Stimulated activated CD8-positive, alpha-beta memory T cell treated with anti-CD3 and anti-CD28 coated beads, Interleukin-15, amount 100 ng/mL, for 48 hours (primary cell): Measurements from ENCODE around the gene TMEM144.
"Not testable (repeated sequence)": the region's sequence is repeated elsewhere in the genome, so short reads cannot be mapped to it uniquely, and the experiment has no call there.

ENCODE experiments used
- DNase-seq, 2 donors: peaks; one replicate each; pipeline ENCODE4 v3.0.0-alpha.2; 2020; ENCODE audit warnings: low read depth in 2 of 2

TMEM144 gene

DNA sequence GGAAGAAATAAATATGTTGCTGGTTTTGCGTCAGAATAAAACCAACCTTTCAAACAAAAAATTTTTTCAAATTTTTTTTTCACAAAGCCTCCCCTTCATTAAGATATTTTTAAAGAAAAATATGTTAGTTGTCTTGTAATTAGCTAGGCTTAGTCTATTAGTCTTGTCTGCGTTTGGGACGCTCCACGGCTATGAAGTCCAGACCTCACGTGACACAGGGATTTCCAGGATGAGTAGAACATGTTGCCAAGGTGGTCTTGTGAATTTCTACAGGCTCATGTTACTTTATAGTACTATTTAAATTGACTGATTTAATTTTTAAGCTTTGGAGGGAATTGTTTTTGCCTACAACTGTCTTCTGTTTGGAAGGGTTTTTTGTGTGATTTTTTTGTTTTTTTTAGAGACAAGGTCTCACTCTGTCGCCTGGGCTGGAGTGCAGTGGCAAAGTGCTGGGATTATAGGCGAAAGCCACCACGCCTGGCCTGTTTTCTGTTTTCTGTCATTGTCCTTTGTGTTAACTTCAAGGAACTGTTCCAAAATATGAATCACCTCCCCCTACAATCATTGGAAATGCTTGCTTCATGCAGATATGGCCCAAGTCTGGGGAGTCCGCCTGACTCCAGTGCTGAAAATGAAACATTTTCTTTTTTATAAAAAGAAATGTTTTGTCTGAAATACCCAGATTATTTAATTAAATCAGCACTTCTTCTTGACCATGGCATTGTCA is 26.2 kb downstream of the TMEM144 start:
- no peak for DNase-seq

DNA sequence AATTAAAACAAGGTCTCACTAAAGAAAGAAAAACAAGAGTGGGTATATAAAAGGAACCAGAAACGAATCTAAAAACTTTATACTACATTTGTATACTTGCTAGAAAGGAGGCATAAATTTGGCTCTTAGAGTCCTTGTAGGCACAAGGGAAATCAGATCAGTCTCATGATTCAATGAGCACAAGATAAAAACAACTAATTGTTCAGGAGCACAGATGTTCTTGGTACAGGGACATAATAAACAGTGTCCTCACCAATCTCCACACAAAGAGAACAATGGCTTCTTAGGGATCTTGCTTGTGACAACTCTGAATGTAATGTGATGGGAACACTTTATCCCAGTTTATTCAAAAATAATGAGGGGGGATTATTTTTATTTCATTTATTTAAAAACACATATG is 28.3 kb downstream of the TMEM144 start:
- DNase-seq, result no peak

DNA sequence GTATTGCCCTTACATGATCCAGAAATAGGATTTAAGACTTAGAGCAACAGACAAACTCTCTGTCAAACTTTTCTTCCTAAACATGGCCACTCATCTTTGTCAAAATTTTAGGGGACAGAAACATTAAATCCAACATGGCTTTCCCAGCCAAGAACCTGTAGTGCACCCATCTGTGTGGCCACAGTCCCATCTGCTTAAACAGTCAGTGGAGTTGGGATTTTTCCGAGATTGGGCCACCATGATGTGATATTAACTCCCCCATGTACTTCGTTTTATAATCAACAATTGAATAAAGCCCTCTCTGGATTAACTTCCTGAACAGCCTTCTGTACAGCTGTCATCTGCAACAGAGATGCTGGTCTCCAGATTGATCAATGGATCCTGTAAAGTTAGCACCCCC is 28.9 kb downstream of the TMEM144 start:
- DNase-seq, result no peak

DNA sequence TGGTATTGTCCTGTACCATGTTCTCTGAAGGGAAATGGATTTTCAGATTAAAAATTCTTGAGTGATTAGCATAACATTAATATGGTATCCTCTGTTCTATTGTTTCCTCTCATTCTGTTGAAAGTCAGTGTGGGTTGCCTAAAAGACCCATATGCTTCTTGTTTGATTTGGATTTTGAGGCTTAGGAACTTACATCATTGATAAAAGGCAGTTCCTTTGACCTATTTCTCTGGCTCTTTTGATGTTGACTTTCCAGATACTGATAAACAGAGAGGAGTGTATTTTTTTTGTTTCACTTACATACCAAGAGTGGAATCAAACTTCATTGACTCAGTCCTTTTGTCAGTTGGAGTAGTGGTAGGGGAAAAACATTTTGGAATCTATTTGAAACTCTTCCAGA is 32.8 kb downstream of the TMEM144 start:
- no peak for DNase-seq

DNA sequence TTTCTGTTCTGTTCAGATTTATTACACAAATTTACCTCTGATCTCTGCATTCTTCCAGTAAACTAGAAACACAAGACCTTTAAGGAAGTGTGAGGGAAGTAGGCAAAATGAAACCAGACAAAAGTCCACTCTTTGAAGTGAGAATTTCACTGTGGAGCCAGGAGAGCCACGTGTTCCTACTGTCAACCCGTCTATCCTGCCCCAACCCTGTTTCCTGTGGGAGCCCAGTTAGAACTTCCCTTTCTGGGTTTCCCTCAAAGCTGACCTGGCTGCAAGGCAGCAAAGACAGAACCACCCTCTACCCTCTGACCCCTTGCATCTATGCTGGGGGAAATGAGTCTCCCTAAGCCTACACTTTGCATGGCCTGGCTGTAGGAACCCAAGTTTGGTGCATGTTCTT is 40.0 kb downstream of the TMEM144 start:
- no peak for DNase-seq

DNA sequence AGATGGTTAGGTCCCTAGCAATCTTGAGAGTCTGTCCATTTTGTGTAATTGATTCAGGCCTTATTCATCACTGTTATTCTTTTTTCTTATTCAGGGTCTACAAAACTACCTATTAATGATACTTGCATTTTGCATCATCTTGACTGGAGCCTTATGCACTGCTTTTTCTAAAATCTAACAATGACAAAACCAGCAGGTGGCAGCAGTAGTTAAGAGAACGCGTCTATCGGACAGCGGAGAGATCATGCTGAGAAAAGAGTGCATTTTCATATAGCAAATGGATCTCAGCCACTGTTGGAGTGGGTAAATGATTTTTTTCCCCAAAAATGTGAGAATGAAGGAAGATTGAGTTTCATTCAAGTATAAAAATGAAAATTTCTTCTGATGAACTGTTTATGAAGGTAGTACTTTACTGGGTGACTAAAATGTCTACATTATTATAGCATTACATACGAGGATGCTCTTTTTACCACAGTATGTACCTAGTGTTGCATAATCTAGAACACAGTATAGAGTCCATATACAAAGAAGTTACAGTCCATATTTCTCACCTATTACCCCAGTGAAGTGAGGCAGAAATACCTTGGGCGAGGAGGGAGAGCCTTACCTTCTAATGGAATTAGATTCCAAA is 43.2 kb downstream of the TMEM144 start:
- DNase-seq, result no peak

DNA sequence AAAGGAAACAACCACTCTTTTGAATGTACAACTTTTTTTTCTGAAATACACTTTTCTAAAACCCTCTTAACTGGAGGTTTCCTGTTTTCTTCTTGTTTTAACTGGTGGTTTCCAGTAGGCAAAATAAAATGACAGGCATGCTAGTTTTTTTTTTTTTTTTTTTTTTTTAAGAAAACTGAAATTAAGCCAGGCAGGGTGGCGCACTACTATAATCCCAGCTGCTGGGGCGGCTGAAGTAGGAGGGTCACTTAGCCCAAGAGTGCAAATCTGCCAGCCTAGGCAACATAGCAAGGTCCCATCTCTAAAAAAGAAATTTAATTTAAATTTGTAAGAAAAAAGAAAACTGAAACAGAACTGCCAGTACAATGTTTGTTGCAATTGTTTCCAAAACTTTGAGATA is 44.0 kb downstream of the TMEM144 start:
- no peak for DNase-seq

DNA sequence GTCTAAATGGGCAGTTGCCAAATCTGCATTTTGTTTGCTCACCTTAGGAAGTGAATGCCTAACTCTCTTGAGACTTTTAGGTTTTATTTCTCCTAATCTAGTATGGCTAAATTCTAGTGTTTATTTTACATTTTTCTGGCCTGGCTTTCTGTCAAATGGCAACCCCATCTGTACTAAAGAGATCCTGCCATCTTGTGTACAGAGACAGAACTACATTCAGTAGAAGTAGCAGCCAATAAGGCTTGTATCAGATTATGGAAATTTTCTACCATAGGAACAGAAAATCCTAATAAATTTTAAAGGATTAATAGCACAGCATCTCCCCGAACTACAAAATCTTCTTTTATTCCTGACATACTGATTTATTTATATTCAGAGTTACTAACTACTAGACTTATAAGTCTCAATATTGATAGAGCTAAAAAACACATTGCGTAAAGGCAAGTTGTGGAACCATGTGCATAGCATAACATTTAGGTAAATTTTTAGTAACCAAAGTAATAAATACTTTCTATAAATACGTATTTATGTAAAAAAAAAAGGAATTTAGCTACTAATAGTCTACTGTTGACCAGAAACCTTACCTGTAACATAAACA is 45.5 kb downstream of the TMEM144 start:
- DNase-seq, result no peak

DNA sequence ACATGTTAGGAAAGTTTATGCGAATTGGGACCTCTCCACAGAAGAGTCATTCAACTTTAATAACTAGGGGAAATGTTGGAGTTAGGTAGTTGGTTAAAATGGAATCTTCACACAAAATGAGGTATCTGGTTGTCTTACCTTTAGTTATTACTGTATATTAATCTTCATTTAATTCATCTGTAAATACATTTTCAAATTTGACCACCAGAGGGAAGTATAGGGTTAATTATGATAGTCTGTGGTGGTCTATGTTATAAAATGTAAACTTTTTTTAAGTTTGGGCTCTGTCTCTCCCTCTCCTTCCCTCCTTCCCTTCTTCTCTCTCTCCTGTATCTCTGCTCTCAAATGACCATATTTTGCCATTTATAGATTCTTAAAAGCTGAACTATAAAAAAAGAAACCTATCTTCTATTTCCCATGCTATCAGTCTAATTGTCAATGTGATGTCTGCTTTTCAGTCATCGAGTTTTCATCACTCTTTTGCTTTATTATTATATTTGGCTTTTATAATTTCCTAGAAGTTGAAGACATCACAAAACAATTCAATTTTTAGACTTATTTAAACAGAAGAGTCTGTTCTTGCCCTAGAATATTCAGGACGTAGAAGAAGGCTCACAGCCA is 49.8 kb downstream of the TMEM144 start:
- no peak for DNase-seq

DNA sequence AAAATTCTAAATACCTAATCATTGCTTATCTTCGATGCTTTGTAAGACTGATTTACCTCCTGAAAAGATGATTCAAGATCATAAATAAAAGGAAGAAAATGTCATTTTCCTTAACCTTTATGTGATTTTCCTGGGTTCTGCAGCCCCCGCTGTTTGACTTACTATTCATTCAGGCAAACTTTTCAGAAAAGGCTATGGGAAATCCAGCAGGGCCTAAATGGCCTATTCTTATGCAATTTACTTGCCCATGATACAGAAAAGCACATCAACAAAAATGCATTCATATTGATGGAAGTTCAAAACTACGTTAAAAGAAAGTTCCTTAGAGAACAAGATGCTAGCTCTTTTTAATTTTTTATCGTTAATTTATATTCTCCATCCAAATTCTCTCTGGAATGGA is 51.2 kb downstream of the TMEM144 start:
- DNase-seq, result no peak

DNA sequence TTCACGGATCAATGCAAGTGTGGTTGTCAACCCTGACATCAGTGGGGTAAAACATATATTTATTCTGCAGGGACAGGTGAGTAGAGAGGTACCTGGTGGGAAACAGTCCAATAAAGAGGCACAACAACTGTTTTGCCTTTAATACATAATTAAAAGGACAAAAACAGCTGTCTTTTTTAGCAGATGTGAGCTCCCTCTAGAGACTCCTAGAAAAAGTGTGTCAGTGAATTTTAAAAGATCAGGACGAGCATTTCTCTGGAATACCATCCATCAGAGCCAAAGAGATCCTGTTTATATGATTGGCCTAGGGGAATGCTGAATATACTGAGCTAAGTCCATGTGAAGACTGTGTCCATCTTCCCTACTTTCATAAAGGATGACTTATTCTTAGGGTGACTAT is 58.3 kb downstream of the TMEM144 start:
- no peak for DNase-seq

DNA sequence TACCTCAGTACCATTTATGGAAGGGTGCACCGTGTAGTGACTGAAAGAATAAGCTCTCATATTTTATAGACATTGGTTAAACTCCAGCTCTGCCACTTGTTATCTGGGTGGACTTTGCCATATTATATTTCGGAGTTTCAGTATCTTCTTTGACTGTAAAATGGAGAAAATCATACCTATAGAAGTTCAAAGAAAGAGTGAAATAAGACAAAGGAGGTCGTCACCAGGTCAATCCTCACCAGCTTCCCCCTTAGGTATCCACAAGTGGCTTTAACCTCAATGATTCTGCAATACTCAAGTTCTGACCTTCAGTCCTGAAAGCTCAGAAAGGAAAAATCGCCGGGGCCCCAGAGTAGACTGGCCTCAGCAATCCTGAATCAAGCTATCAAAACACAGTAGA is 64.3 kb downstream of the TMEM144 start:
- no peak for DNase-seq

DNA sequence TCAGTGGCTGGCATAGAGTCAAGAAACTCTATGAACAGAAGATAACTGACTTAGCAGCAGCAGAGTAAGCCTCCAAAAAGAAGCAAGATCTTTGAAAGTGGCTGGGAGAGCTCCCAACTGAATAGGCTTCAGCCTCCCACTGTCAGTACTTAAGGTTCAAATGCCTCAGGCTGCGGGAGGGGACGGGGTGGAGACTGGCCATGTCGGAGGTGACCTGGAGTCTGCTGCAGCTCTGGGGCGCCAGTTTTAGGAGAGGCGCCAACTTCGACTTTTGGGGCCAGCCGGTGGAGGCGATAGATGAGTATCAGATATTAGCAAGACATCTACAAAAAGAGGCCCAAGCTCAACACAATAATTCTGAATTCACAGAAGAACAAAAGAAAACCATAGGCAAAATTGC is 67.3 kb downstream of the TMEM144 start:
- DNase-seq, result no peak

DNA sequence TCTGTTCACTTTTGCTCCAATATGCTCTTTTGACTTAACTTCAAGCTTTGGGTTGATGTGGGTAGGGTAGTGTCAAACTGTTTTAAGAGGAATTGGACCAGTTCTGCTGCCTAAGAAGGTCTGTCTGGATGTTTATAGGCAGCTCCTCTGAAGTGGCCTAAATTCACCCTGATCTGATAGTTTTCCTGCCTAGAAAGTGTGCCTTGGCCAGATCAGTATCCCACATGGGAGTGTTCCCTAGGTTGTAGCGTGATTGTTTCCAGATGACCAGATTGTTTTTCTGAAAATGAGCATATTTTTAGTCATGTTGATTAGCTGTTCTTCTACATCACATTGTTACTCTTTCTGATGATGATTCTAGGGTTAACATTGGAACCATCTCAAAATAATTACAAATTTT is 68.8 kb downstream of the TMEM144 start:
- DNase-seq, result not testable (repeated sequence)

DNA sequence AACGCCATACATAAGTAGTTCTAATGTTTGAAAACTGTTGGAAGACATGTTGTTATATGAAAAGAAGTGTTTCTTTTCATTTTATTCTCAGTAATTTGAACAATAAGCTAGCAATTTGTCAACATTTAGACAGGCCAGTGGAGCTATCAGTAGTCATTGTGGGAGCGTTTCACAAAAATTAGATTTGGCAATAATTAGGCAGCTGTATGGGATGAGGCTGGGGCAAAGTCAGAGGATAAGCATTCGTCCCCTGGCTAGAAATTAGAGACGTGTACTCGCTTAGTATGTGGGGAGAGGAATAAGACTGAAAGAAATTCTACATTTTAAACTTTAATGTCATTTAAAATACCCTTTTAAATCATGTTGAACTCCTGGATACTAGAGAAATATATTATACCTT is 70.6 kb downstream of the TMEM144 start:
- no peak for DNase-seq

DNA sequence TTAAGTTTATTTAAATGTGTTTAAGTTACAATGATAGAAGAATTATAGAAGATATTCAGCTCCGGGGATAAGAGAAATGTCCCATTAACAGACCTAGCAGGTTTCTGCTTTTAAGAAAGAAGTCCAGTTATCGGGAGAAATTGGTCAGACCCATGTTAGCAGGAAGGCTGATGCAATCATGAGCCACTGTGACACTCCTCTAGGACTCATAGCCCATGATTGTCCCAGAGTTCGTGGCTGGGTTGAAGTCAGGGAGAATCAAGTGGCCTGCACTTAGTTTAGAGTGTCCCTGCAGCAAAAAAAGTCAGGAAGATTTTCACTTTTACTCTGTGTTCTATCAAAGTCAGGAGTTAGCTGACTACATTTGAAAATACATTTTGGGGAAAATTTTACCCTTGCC is 72.0 kb downstream of the TMEM144 start:
- DNase-seq, result no peak

DNA sequence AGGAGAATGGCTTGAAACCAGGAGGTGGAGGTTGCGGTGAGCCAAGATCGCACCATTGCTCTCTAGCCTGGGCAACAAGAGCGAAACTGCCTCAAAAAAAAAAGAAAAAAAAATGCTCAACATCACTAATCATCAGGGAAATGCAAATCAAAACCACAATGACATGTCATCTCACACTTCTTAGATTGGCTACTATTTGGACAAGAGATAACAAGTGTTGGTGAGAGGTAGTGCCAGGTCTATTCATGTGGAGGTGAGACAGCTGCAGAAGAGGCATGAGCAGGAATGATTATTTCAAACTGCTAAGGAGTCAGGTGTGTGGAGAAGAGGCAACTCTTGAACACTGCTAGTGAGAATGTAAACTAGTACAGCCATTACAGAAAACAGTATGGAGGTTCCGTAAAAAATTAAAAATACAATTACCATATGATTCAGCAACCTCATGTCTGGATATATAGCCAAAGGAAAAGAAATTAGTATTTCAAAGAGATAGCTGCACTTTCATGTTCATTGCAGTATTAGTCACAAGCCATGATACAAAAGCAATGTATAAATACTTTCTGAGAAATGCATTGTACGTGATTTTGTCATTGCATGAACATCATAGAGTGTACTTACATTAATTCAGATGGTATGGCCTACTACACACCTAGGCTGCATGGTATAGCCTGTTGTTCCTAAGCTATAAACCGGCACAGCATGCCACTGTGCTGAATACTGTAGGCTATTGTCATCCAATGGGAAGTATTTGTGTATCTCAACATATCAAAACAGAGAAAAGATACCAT is 75.3 kb downstream of the TMEM144 start:
- DNase-seq, result no peak

DNA sequence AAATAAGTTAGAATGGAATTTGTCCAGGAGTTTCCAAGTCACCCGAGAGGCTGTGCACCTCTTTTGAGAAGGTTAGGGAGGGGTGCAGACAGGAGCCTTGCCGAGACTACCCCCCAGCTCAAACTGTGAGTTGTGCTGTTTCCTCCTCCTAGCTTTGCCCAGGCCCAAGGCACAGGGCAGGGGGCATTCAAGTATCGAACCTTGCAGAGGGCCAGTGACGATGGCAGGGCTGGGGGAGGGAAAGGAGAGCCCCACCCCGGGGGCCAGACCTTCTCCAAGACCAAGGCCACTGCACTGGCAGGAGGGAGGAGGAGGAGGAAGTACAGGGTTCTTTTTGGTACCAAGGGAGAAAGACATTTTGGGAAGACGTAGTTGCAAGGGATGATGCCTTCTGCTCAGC is 80.6 kb downstream of the TMEM144 start:
- no peak for DNase-seq

DNA sequence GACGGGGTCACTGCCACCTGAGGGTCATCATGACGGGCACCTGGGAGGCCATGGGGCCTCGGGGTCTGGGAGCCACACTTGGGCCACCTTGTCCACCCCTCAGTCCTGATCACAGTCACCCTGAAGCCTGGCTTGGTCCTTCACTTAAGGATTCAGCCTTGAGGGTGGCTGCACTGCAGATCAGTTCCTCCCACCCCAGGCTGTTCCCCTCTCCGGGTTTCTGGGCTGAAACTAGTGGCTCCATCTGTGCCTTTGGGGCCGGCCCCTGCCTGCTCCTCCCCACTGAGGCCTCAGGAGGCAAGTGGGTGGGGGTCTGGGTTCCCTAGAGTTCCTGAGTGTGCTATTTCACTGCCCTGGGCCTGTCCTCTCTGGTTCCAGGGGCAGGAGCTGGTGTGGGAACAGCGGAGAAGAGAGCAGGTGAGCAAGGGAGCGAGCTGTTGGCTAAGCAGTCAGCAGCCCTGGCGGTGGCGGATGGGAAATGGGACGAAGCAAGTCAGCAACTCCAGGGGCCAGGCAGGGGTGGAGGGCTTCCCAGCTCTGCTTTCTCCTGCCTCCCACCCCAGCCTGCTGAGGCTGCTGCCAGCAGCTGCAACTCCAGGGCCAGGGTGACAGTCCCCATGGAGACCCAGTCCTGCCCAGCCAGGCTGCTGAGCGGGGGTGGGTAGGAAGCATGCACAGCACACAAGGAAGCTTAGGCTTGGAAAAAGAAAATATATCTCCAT is 81.2 kb downstream of the TMEM144 start:
- DNase-seq, result no peak

DNA sequence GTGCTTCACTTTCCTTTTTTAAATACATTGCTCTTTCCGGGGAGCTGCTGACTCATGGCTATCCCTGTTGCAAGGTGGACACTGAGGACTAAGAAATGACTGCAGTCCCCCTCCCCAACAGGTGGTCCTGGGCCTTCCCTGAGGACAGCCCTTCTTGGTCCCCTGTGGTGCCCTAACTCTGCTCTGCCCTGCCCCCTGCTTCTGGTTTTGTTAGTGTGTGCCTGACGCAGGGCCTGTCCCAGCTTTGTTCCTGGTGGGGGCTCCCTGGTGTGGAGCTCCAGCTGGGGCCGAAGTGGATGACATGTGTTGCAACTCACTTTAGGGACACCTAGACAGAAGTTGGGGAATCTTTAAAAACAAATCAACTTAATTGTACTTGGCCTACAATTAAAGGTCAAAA is 81.9 kb downstream of the TMEM144 start:
- no peak for DNase-seq

DNA sequence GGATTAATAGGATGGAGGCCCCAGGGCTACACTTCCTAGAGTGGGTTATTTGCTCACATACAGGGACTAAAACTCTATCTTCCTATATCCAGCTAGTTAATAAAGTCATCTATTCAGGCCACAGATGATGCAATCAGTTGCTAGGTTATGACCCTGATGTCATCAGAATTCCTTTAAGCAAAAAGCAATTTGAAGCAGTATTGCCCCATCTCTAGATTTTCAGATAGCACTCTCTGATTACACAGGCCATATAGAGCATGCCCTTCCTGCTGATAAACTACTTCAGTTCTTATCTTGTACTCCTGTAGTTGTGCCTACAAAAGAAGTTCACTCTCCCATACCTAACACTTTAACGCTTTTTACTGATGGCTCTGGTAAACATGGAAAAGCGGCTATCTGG is 84.8 kb downstream of the TMEM144 start:
- no peak for DNase-seq

DNA sequence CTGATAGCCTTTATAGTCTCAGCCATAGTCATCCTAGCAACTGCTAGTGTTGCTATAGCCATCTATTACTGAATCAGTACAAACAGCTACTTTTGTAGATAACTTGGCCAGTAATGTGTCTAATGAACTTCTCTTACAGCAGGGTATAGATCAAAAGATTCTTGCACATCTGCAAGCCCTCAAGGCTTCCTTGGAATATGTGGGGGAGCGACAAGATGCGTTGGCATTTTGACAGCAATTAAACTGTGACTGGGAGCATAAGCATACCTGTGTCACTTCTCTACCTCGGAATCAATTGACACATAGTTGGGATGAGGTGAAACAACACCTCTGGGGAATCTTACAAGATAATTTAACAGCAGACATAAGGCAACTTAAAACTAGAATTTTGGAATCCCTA is 87.6 kb downstream of the TMEM144 start:
- DNase-seq, result no peak
